ENCODE measurements around the gene NPFFR1.
"Not testable (repeated sequence)": the region's sequence is repeated elsewhere in the genome, so short reads cannot be mapped to it uniquely, and the experiment has no call there.

NPFFR1 gene

DNA sequence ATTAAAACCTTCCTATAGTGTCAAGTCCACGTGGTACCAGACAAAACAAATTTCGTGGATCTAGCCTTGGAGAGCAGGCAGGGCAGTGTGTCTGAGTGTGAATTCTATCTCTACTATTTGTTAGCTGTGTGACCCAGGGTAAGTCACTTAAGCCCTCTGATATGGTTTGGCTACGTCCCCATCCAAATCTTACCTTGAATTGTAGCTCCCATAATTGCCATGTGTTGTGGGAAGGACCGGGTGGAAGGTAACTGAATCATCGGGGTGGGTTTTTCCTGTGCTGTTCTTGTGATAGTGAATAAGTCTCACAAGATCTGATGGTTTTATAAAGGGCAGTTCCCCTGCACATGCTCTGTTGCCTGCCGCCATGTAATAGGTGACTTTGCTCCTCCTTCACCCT is 2.8 kb upstream of the NPFFR1 start:
- no peak for DNase-seq (ENCODE audit: low read depth in 2 of 2)

DNA sequence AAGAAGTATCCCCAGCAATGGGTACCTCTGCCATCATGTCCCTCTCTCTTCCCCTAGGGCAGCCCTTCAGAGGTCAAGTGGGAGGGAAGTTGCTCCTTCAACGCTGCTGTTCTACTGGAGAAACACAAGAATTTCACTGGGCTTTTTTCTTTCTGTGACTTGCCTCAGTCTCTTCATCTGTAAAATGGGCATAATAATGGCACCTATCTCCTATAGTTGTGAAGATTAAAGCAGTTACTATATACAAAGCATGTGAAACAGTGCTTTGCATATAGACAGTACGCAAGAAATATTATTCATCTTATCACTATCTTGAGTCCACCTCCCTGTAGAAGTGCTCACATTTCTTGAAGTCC is 1.6 kb upstream of the NPFFR1 start:
- no peak for DNase-seq (ENCODE audit: low read depth in 2 of 2)

DNA sequence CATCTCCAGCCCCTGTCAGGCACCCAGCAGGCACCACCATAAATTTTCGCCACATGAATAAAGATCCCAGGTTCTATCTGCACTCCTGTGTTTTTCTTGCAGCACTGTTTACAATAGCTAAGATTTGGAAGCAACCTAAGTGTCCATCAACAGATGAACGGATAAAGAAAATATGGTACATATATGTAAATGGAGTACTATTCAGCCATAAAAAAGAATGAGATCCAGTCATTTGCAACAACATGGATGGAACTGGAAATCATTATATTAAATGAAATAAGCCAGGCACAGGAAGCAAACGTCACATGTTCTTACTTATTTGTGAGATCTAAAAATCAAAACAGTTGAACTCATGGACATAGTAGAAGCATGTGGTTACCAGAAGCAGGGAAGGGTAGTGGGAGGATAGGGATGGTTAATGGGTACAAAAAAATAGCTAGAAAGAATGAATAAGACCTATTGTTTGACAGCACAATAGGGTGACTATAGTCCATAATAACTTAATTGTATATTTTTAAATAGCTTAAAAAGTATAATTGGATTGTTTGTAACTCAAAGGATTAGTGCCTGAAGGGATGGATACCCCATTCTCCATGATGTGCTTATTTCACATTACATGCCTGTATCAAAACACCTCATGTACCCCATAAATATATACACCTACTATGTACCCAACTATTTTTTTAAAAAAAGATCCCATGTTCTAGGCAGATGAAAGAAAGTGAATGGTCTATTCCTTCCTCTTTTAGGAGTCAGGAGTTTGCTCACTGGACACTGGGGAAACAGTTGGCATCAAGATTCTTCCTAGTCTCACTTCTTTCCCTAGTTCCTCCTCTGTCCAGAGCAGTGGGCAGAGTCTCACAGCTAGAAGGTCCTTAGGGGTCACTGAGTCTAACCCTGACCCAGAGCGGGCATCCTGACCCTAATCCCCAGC is 1.0 kb upstream of the NPFFR1 start:
- no peak for DNase-seq (ENCODE audit: low read depth in 2 of 2)

DNA sequence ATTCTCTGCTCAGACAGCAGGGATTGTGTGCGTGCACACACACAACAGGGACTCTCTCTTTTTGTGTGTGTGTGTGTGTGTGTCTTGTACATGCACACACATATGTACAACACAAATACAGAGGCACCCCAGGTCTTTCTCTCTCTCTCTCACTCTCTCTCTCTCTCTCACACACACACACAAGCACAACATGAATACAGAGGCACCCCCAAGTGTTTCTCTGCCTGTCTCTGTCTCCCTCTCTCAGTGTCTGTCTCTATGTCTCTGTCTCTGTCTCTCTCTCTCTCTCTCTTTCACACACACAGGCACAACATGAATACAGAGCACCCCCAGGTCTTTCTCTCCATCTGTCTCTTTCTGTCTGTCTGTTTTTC is 746 bp downstream of the NPFFR1 start:
- DNase-seq (ENCODE audit: low read depth in 2 of 2), result no peak

DNA sequence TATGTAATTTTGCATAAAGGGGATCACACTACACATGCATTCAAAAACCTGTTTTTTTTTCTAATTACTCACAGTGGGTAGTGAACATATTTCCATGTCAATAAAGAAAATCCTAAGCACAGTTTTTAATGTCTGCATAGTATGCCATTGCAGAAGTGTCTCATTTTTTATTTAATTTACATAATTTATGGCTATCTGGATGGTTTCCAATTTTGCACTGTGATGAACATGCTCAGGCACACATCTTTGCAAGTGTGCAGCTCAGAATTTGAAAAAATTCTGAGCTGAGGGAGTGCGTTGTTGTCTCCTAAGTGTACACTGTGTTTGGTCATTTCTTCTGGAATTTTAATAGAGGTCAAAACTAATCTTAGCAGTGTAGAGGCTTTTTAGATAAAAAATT is 2.2 kb downstream of the NPFFR1 start:
- no peak for DNase-seq (ENCODE audit: low read depth in 2 of 2)

DNA sequence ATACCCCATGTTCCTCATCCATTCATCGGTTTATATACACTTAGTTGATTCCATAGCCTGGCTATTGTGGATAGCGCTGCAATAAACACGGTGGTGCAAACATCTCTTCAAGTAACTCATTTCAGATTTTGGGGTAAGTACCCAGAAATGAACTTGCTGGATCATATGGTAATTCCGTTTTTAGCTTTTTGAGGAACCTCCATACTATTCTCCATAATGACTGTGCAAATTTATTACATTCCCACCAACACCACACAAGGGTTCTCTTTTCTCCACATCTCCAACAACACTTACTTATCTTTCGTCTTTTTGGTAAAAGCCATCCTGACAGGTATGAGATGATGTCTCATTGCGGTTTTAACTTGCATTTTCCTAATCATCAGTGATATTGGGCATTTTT is 3.7 kb downstream of the NPFFR1 start:
- DNase-seq (ENCODE audit: low read depth in 2 of 2), result no peak

DNA sequence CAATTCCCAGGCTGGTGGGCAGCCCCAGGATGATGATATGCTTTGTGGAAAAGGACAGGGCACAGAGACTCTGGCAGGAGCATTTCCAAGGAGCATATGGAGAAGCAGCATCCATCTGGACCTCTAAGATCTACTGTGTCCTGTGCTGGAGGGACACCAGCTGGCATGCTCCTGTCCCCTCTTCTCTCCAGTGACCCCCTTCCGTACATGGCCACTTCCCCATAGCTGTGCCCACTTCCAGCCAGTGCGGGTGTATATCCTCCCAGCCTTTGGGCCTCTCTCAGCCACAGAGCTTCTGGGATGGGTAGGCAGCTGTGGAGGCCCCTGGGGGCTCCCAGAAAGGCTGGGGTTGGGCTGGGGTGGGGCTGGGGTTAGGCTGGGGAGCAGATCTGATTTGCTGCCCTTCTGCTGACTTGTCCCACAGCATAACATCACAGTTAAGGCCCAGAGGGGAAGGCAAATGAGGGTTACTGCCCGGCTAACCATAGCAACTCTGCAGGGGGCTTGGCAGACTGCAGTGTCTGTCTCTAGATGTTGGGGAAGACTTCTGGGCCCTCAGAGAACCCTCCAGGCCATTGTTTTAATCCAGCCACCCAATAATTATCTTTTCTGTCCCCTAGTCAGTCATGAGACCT is 6.3 kb downstream of the NPFFR1 start:
- DNase-seq (ENCODE audit: low read depth in 2 of 2), result no peak

DNA sequence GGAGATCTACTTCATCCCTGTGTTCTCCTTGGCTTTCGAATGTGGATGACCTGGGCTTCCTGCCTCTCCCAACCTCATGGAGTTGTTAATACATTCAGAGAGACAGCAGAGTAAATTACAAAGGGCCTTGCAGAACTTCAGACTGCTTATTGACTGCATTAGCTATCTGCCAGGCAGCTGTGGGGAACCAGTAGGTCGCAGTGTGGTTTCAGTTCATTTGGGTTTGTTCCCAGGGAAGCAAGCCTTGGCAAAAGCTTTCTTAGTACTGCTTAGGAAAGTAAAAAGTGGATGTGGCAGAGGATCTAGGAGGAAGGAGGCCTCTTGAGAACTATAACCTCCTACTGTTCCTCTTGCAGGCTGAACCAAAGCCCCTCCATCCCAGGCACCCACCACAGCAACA is 9.2 kb downstream of the NPFFR1 start:
- DNase-seq (ENCODE audit: low read depth in 2 of 2), result no peak

DNA sequence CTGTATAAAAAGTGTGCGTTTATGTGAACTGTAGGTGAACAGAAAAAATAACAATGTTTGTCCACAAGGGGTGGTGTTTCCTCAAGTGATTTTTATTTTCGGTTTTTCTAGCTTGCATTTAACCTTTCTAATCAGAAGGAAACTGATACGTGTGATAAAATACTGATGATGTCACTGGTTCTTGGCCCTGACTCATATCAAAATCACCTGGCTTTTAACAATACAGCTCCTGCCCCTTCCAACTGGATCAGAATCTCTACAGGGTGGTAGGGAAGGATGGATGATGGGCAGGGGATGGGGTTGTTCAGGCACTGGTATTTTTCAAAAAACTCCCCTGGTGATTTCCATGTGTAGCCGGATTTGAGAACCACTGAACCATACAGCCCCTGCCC is 10.9 kb downstream of the NPFFR1 start:
- no peak for DNase-seq (ENCODE audit: low read depth in 2 of 2)

DNA sequence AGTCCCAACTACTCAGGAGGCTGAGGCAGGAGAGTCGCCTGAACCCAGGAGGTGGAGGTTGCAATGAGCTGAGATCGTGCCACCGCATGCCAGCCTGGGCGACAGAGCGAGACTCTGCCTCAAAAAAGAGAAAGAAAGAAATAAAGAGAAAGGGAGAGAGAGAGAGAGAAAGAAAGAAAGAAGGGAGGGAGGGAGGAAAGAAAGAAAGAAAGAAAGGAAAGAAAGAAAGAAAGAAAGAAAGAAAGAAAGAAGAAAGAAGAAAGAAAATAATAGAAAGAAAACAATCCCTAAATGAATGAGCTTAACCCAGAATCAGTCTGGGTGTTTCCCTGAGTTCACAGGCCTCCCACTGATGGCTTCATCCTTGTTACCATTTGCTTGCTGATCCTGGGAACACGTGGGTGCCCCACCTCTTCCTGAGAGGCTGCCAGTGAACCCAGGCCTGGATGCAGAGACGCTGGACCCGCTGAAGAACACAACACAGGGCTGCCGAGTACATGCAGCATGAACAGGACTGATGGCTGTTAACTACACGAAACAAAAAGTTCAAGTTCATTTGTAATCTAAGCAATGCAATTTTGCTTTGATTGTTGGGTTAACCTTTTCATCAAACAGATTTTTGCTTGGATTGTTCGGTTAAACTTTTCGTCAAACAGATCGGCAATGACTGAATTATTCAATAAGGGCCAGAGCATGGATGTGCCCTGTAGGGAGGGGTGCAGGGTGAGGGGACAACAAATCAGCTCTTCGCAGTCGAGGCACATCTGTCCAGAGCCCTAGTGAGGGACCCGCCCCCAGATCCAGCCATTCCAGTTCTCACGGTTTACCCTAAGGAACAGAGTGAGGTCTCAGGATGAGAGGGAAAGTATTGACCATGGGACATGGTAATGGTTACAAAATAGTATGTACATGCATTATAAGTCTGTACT is 11.5 kb downstream of the NPFFR1 start:
- no peak for DNase-seq (ENCODE audit: low read depth in 2 of 2)

DNA sequence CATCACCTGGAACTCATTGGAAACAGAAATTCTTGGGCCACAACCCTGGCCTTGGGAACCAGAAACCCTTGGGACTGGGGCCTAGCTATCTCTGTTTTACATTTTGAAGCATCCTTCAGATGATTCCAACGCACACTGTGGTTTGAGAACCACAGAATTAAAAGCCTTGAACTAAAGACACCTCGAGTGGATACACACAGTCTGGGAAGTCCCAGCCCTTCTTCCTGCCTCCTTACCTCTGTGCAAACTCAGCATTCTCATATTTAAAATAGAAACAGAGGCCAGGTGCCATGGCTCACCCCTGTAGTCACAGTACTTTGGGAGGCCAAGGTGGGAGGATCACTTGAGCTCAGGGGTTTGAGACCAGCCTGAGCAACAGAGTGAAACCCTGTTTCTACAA is 12.9 kb downstream of the NPFFR1 start:
- no peak for DNase-seq (ENCODE audit: low read depth in 2 of 2)

DNA sequence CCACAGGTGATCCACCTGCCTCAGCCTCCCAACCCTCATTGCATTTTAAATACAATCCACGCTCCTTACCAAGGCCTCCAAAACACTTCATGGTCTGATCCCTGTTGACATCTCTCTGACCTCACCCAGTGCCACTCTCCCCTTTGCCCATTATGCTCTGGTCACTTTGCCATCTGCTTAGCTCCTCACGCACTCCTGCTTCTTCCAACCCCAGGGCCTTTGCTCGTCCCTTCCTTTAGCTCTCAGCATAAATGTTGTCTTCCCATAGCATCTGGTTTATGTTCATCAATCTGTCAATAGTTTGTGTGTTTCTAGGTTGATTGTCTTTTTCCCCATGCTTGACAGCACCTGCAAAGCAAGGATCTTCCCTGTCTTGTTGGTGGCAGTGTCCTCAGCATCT is 14.1 kb downstream of the NPFFR1 start:
- DNase-seq (ENCODE audit: low read depth in 2 of 2), result no peak

DNA sequence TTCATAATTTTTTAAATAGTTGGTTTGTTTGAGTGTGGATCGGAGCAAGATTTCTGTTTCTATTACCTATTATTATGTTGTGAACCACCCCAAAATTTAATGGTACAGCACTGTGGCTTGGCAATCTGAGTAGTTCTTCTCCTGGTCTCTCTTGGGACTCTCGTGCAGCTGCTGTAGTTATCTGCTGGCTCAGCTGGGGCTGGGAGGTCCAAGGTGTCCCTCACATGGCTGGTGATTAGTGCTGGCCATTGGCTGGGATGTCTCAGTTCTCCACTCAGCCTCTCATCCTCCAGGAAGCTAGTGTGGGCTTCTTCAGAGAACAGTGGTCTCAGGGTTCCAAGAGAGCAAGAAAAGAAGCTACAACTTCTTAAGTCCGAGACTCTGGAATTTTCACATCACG is 15.4 kb downstream of the NPFFR1 start:
- DNase-seq (ENCODE audit: low read depth in 2 of 2), result no peak

DNA sequence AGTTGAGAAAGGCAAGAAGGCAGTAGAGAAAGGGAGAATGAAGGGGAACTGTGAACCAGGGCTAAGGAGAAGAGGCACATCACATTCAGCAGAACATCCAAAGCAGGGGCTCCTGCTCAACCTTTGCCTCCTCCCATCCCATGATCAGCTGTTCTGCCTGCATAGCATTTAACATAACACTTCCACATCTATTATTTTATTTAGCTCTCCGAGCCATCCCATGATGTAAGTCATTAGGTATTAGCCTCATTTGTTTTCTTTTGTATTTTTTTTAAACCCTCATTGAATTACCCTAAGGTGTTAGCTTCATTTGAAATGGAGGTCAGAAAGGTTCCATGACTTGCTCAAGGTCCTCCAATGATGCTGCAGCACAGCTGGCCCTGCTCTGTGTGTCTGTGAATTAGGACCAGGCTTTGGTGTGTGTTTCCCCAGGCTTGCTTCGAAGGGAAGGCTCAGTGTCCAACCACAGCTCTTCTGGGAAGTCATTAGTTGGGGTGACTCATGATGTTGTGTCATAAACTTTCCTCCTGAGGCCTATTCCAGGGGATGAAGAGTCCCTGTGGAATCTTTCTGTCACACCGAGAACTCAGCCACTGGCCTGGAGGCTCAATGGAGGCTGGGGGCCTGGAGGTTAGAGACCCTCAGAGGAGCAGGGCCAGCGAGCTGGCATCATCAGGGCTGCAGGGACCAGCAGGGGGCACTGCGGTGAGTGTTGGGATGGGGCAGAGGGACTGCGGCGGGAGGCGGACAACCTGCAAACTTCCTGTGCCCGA is 16.5 kb downstream of the NPFFR1 start:
- no peak for DNase-seq (ENCODE audit: low read depth in 2 of 2)

DNA sequence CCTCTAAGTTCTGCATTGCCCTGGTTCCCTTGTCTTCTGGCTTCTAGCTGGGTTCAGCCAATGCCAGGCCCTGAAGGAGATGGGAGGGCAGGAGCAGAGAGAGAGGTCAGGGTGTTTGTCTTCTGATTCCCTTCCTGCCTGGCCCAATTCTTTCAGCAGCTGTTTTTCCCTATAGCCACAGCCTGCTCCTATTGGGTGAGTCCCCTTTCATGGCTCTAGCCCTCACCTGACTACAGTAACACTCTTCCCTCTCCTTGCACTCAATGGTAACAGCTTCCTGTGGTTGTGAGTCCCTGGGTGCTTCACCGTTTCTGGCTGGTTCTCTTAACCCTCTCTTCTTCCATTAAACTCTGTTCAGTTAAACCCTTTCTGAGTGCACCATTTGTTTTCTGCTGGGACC is 17.1 kb downstream of the NPFFR1 start:
- DNase-seq (ENCODE audit: low read depth in 2 of 2), result no peak

DNA sequence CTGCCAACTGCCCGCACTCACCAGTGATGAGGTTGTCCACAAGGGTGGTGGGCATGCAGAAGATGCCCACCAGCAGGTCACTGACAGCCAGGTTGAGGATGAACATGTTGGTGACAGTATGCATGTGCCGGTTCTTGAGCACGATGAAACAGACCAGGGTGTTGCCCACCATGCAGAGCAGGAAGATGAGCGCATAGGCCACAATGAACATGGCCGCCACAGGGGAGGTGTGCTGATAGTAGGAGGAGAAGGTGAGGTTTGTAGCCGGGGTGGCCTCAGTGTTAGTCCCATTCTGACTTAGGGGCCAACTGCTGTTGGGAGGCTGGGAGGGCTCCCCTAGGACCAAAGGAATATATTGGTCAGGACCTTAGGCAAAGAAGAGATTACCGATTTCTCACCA is 17.7 kb downstream of the NPFFR1 start:
- no peak for DNase-seq (ENCODE audit: low read depth in 2 of 2)

DNA sequence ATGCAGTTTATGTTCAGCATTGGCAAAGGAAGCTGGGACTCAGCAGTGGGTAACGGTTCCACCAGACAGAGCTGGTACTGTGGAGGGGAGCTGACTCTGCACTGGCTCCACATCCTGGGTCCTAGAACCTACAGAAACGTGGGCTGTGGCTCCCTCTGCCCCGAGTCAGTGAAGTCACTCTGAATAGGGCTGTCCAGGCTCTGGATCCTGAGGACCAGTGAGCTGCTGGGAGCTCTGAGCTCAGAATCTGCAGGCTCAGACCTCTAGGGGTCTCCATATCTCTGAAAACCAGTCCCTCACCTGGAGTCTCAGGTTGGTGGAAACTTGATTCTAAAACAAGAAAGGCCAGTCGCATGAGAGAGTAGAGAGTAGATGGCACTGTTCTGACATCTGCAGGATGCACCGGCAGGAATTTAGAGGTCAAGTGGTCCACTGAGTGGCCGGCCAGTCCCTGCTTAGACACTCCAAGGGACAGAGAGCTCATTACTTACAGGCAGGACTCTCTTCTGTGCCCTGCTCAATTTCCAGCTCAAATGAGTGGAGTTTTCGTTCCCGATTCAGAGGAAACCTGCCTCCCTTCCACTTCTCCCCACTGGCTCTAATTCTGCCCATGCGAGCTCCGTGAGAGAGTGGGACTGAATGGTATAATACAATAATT is 18.6 kb downstream of the NPFFR1 start:
- no peak for DNase-seq (ENCODE audit: low read depth in 2 of 2)

DNA sequence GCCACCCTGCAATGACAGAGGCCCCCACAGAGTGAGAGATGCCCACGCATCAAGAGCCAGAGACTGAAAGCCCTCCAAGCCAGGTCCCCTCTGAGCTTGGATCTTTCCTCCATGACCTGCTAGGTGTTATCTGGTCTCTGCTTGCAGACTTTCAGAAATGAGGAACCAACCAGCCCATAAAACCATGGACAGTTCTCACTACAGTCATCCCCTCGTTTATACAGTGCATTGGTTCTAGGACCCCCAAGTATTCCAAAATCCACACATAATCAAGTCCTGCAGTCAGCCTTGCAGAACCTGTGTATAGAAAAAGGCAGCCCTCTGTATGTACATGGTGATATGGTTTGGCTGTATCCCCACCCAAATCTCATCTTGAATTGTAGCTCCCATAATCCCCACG is 23.1 kb downstream of the NPFFR1 start:
- DNase-seq (ENCODE audit: low read depth in 2 of 2), result no peak

DNA sequence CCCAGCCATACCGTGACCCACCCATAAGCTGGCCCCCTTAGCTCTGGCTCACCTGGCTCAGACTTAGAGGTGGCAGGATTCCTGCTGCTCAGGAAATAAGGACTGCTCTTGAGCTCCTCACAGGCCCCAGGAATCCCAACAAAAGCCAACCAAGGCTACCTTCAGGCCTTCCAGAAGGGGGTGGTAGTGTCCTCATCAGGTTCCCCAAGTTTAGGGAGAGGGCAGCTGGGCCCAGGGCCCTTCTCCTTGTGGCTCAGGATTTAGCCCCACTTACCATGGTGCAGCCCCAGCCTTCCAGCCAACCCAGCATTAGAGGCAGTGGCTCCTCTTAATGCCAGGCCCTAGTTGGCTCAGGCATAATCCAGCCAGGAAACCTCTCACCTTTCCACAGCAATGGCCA is 23.5 kb downstream of the NPFFR1 start:
- no peak for DNase-seq (ENCODE audit: low read depth in 2 of 2)

DNA sequence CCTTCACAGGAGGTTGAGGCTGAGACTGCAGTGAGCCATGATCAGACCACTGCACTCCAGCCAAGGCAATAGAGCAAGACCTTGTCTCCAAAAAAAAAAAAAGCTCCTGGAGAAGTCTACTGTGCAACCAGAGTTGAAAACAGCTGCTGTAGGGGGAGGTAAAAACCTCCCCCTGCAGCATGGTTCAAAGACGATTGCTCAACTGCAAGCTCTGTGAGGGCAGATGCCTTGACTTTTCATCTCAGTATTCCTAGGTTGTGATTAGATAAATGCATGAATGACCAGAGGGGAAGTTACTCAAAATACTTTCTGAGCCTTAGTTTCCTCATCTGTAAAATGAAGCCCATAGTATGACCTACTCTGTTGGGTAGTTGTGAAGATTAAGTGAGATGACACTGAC is 25.6 kb downstream of the NPFFR1 start:
- DNase-seq (ENCODE audit: low read depth in 2 of 2), result no peak

DNA sequence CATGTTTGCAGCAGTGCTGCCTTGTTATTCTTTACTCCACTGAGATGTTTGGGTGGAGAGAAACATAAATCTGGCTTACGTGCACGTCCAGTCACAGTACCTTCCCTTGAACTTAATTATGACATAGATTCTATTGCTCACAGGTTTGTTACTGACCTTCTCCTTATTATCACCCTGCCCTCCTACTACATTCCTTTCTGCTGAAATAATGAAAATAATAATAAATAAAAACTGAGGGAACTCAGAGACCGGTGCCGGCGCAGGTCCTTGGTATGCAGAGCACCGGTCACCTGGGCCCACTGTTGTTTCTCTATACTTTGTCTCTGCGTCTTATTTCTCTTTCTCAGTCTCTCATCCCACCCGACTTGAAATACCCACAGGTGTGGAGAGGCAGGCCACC is 26.0 kb downstream of the NPFFR1 start:
- DNase-seq (ENCODE audit: low read depth in 2 of 2), result not testable (repeated sequence)
